Gastrocnemius medialis (tissue), 4 donors: ENCODE measurements around the gene PRRT4.

Experiments
- POLR2A ChIP-seq, 2 donors: fragments of 450-650 bp; IDR thresholded peaks; one replicate each; pipeline ENCODE4 v1.6.1; 2017; ENCODE audit warnings: antibody characterized with exemption in 2 of 2, mild to moderate bottlenecking in 2 of 2, moderate library complexity in 2 of 2
- TF ChIP-seq, protein P1 (sequence below), 5 experiments: fragments of 450-650 bp in 3 of 5; fragments of 200-600 bp in 2 of 5; sonication (generic) in 2 of 5; IDR thresholded peaks in 4 of 5; conservative IDR thresholded peaks in 1 of 5; 1 replicate in 4 of 5; 2 replicates in 1 of 5; pipeline ENCODE4 v1.5.1; 2016 to 2019; ENCODE audit warnings: antibody characterized with exemption in 5 of 5, mild to moderate bottlenecking in 3 of 5, moderate library complexity in 3 of 5

DNA sequence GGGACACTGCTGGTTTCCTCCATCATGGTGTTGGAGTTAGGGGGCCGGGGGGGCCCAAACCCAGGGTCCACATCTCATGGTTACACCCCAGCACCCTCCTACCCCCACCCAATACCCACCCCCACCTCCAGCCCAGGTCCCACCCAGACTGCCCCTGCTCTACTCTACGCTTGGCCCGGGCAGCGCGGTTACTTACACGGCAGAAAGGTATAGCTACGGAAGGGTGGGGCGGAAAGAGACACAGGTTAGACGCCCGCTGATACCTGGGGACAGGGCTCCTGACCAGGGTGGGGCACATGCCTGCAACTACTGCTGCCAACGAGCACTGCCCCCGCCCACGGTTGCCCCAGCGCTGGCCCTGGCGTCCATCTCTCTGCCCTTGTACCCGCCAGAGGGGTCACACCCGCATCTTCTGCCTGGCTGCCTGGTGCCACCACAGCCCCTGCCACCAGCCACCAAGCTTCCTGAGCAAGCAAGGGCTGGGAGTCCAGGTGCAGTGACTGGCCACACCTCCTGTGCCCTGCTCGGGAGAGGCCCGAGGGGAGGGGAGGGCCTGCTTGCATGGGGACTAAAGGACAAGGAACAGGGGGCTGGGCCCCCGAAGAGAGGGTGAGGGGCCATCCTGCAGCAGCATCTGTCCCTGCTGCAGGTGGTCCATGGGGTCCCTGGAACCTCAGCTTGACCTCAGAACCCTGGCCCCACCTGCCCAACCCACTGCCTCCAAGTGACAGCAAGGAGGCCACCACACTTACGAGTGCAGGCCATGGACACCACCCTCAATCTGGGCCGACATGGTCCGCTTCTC, 32.2 kb upstream of the PRRT4 start:
- TF ChIP-seq, protein P1, sequence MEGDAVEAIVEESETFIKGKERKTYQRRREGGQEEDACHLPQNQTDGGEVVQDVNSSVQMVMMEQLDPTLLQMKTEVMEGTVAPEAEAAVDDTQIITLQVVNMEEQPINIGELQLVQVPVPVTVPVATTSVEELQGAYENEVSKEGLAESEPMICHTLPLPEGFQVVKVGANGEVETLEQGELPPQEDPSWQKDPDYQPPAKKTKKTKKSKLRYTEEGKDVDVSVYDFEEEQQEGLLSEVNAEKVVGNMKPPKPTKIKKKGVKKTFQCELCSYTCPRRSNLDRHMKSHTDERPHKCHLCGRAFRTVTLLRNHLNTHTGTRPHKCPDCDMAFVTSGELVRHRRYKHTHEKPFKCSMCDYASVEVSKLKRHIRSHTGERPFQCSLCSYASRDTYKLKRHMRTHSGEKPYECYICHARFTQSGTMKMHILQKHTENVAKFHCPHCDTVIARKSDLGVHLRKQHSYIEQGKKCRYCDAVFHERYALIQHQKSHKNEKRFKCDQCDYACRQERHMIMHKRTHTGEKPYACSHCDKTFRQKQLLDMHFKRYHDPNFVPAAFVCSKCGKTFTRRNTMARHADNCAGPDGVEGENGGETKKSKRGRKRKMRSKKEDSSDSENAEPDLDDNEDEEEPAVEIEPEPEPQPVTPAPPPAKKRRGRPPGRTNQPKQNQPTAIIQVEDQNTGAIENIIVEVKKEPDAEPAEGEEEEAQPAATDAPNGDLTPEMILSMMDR (IDR thresholded peaks at IDR 0.05 in 4 of 5, conservative IDR thresholded peaks at IDR 0.05 in 1 of 5), result no peak
- TF ChIP-seq POLR2A (IDR thresholded peaks at IDR 0.05), result no peak
